Measurements from ENCODE around the gene LYRM1. TPM values are rescaled to one million over a fixed set of nuclear protein-coding genes. Genes with fewer than 3 reads are reported as not detected.
A peak's percentile ranks its signal among the peaks of the same experiment; 100 is the strongest.

LYRM1 gene
- total and polyA plus RNA-seq, 10 of the 15 experiments (the other 5 are each of a cell fraction or from before 2014, with no cell fraction given) = 18.4 to 54.4 (median 38.0) TPM

DNA sequence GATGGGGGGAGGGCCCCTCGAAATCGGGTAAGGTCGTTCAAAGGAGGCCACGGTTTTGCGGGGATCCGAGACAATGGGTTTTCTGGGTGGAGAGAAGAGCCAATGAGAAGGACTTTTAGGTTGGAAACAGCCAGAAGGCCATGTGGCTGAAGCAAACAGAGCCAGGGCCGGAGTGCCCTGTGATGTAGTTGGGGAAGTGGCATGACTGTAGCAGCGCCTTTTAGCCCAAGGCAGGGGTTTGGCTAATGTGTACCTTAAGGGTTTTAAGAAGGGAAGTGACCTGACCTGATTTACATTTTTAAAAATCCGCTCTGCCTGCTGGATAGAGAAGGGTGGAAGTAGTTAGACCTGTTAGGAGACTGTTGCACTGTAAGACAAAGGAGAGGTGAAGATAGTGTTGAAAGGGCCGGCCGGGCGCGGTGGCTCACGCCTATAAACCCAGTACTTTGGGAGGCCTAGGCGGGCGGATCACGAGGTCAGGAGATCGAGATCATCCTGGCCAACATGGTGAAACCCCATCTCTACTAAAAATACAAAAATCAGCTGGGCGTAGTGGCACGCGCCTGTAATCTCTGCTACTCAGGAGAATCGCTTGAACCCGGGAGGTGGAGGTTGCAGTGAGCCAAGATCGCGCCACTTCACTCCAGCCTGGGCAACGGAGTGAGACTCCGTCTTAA lies 1.0 kb downstream of the LYRM1 start:
- in situ Hi-C loops (cut with MboI) = no loop called here
- H2AFZ ChIP-seq (ENCODE audit: control insufficient read depth, low read depth, low read length) = peak overlapping the region; percentile 45
- POLR2A ChIA-PET = no interaction called here
- peak overlapping the region; percentile 79 for H3K4me2 ChIP-seq (ENCODE audit: control insufficient read depth, insufficient read depth)
- DNase-seq (ENCODE audit: low read depth, low spot score) (no peak), FAIRE-seq (no peak), ATAC-seq (peak; percentile 47)
- peak overlapping the region; percentile 82 for H3K4me3 ChIP-seq
- H4K20me1 ChIP-seq (ENCODE audit: control insufficient read depth, insufficient read depth) = no peaks in the 10 kb centered on the region
- no peaks in the 10 kb centered on the region for H3K27me3 ChIP-seq (replicated peaks in 1 of 2; ENCODE audit: control insufficient read depth in 2 of 2, insufficient read depth in 2 of 2, low read length in 1 of 2)
- CTCF ChIA-PET = interaction anchor here (1.5 to 5.6 kb wide), 2 partner anchors 27 to 36 kb away, joined by 6 to 36 read pairs; no protein-coding TSS in a partner anchor
- H3K36me3 ChIP-seq (ENCODE audit: control insufficient read depth in 2 of 2, insufficient read depth in 2 of 2, low read length in 1 of 2) = no peaks in the 10 kb centered on the region; a peak in 1 of 4 replicates
- BruUV-seq (replicated peaks) = TSS peak; percentile 78
- peaks cover 25% of the 10 kb centered on the region for H3K79me2 ChIP-seq (ENCODE audit: control insufficient read depth, insufficient read depth, low read length)
- 14% methylated on average over 27 of the region's 27 CpGs for WGBS (ENCODE audit: insufficient coverage, insufficient replicate concordance, low lambda C conversion rate, missing lambda C conversion rate)
- H3K27ac ChIP-seq (ENCODE audit: control insufficient read depth, insufficient read depth) = peak overlapping the region; percentile 96
- SMC1A ChIA-PET (ENCODE audit: uncharacterized antibody, unreplicated experiment) = interaction anchor here (1.3 to 5.6 kb wide), 6 partner anchors 21 to 52 kb away, joined by 3 to 42 read pairs (median 27); no protein-coding TSS in a partner anchor
- H3K4me1 ChIP-seq (ENCODE audit: control insufficient read depth, insufficient read depth, low read length) = peaks cover 22% of the 10 kb centered on the region
- intact Hi-C loops (cut with micrococcal nuclease; ENCODE audit: unreplicated experiment) = loop anchor here (2.0 kb wide), 2 partner anchors 27 to 95 kb away; partner anchors contain the start of genes ERI2 and REXO5
- H3K9me3 ChIP-seq (replicated peaks; ENCODE audit: control insufficient read depth, insufficient read depth, low read length) = no peaks in the 10 kb centered on the region
- RAD21 ChIA-PET (ENCODE audit: unreplicated experiment) = interaction anchor here (1.5 to 3.8 kb wide), 3 partner anchors 28 to 36 kb away, joined by 4 to 31 read pairs (median 6); no protein-coding TSS in a partner anchor
- peak overlapping the region; percentile 89 for H3K9ac ChIP-seq (ENCODE audit: control insufficient read depth, insufficient read depth, low read length)
- TF ChIP-seq ZNF384 (IDR thresholded peaks at IDR 0.05; ENCODE audit: borderline replicate concordance, low read depth, low read length) (no peak), ETV6 (conservative IDR thresholded peaks at IDR 0.05 in 1 of 2, IDR thresholded peaks at IDR 0.05 in 1 of 2; ENCODE audit: borderline replicate concordance in 1 of 2, low read depth in 1 of 2) (no peak), HDGF (IDR thresholded peaks at IDR 0.05) (no peak), POU2F2 (IDR thresholded peaks at IDR 0.05; ENCODE audit: borderline replicate concordance, low read depth, low read length) (no peak), RELA (IDR thresholded peaks at IDR 0.05; ENCODE audit: borderline replicate concordance, partially characterized antibody) (no peak), MTA2 (IDR thresholded peaks at IDR 0.05; ENCODE audit: low read depth) (no peak), ESRRA (IDR thresholded peaks at IDR 0.05; ENCODE audit: low read length) (no peak), EED (IDR thresholded peaks at IDR 0.05; ENCODE audit: low read depth) (no peak), MXI1 (IDR thresholded peaks at IDR 0.05; ENCODE audit: low read depth, low read length) (peak; percentile 43; the same call in 1 of the 2 replicates), YBX1 (IDR thresholded peaks at IDR 0.05) (no peak), CHD4 (IDR thresholded peaks at IDR 0.05) (no peak), NR2C1 (IDR thresholded peaks at IDR 0.05) (no peak), FOS (IDR thresholded peaks at IDR 0.05; ENCODE audit: borderline replicate concordance, extremely low read depth, insufficient read length) (no peak), CBX3 (IDR thresholded peaks at IDR 0.05; ENCODE audit: borderline replicate concordance, low read depth) (no peak), POLR2AphosphoS5 (IDR thresholded peaks at IDR 0.05; ENCODE audit: low read length) (no peak), PML (IDR thresholded peaks at IDR 0.05; ENCODE audit: low read length) (0 out of 2 replicates have a peak, but pooled peaks have one; percentile 2), HDAC2 (IDR thresholded peaks at IDR 0.05) (no peak)
- TF ChIP-seq, protein P1, sequence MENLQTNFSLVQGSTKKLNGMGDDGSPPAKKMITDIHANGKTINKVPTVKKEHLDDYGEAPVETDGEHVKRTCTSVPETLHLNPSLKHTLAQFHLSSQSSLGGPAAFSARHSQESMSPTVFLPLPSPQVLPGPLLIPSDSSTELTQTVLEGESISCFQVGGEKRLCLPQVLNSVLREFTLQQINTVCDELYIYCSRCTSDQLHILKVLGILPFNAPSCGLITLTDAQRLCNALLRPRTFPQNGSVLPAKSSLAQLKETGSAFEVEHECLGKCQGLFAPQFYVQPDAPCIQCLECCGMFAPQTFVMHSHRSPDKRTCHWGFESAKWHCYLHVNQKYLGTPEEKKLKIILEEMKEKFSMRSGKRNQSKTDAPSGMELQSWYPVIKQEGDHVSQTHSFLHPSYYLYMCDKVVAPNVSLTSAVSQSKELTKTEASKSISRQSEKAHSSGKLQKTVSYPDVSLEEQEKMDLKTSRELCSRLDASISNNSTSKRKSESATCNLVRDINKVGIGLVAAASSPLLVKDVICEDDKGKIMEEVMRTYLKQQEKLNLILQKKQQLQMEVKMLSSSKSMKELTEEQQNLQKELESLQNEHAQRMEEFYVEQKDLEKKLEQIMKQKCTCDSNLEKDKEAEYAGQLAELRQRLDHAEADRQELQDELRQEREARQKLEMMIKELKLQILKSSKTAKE (IDR thresholded peaks at IDR 0.05; ENCODE audit: low read depth, poor library complexity, severe bottlenecking) = no peak
- TF ChIP-seq, protein P2, sequence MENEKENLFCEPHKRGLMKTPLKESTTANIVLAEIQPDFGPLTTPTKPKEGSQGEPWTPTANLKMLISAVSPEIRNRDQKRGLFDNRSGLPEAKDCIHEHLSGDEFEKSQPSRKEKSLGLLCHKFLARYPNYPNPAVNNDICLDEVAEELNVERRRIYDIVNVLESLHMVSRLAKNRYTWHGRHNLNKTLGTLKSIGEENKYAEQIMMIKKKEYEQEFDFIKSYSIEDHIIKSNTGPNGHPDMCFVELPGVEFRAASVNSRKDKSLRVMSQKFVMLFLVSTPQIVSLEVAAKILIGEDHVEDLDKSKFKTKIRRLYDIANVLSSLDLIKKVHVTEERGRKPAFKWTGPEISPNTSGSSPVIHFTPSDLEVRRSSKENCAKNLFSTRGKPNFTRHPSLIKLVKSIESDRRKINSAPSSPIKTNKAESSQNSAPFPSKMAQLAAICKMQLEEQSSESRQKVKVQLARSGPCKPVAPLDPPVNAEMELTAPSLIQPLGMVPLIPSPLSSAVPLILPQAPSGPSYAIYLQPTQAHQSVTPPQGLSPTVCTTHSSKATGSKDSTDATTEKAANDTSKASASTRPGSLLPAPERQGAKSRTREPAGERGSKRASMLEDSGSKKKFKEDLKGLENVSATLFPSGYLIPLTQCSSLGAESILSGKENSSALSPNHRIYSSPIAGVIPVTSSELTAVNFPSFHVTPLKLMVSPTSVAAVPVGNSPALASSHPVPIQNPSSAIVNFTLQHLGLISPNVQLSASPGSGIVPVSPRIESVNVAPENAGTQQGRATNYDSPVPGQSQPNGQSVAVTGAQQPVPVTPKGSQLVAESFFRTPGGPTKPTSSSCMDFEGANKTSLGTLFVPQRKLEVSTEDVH (IDR thresholded peaks at IDR 0.05; ENCODE audit: low read depth, partially characterized antibody) = no peak

Measured in GM12878 (cell line).